ENCODE data around the gene PGBD5. TPM values are rescaled to one million over a fixed set of nuclear protein-coding genes. Genes with fewer than 3 reads are reported as not detected.
"Not testable (repeated sequence)": the region's sequence is repeated elsewhere in the genome, so short reads cannot be mapped to it uniquely, and the experiment has no call there.

Gene PGBD5, protein sequence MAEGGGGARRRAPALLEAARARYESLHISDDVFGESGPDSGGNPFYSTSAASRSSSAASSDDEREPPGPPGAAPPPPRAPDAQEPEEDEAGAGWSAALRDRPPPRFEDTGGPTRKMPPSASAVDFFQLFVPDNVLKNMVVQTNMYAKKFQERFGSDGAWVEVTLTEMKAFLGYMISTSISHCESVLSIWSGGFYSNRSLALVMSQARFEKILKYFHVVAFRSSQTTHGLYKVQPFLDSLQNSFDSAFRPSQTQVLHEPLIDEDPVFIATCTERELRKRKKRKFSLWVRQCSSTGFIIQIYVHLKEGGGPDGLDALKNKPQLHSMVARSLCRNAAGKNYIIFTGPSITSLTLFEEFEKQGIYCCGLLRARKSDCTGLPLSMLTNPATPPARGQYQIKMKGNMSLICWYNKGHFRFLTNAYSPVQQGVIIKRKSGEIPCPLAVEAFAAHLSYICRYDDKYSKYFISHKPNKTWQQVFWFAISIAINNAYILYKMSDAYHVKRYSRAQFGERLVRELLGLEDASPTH
- 20.2 and 21.6 TPM in 2 replicates for total RNA-seq (2014; rRNA removed; shearing (Covaris generic))

GRCh38 chr1:230426246-230427093 lies at the start of gene PGBD5:
Gene PGBD5 (minus strand): TSS chr1:230426332. CDS start chr1:230425928, 404 bp downstream.
- Histone ChIP-seq H3K36me3 (no peaks in the 10 kb centered on the region; the same call in 1 of the 2 replicates), H3K27ac (no peak within 1 kb of the TSS), H3K4me3 (peak within 1 kb of the TSS; percentile 74), H3K4me1 (no peaks in the 10 kb centered on the region; the same call in 1 of the 2 replicates), H3K9me3 (replicated peaks) (no peaks in the 10 kb centered on the region), H3K27me3 (no peaks in the 10 kb centered on the region)
- peak; percentile 77 to 84 for DNase-seq

DNA sequence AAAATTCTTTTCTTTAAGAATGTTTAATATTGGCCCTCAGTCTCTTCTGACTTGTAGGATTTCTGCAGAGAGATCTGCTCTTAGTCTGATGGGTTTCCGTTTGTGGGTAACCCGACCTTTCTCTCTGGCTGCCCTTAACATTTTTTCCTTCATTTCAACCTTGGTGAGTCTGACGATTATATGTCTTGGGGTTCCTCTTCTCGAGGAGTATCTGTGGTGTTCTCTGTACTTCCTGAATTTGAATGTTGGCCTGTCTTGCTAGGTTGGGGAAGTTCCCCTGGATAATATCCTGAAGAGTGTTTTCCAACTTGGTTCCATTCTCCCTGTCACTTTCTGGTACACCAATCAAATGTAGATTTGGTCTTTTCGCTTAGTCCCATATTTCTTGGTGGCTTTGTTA lies 48.8 kb upstream of the PGBD5 start:
- not testable (repeated sequence) for H3K9me3 ChIP-seq (replicated peaks); H3K27me3 ChIP-seq; H3K4me3 ChIP-seq; DNase-seq; H3K36me3 ChIP-seq; H3K4me1 ChIP-seq; H3K27ac ChIP-seq

DNA sequence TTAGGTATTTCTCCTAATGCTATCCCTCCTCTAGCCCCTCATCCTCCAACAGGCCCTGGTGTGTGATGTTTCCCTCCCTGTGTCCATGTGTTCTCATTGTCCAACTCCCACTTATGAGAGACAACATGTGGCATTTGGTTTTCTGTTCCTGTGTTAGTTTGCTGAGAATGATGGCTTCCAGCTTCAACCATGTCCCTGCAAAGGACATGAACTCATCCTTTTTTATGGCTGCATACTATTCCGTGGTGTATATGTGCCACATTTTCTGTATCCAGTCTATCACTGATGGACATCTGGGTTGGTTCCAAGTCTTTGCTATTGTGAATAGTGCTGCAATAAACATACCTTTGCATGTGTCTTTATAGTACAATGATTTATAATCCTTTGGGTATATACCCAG lies 44.6 kb upstream of the PGBD5 start:
- not testable (repeated sequence) for H3K4me3 ChIP-seq; H3K9me3 ChIP-seq (replicated peaks); DNase-seq; H3K27me3 ChIP-seq; H3K36me3 ChIP-seq; H3K27ac ChIP-seq; H3K4me1 ChIP-seq

DNA sequence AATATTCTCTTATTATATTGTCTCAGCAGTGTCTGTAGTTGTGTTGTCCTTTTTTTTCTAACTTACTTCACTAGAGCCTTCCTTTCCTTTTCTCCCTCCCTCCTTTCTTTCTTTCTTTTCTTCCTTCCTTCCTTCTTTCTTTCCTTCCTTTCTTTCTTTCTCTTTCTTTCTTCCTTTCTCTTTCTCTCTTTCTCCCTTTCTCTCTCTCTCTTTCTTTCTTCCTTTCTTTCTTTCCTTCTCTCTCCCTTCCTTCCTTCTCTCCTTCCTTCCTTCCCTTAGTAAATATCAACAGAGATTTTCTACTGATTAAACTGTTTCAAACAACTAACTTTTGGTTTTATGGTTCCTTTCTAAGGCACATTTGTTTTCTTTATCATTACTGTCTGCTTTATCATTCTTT lies 43.1 kb upstream of the PGBD5 start:
- Histone ChIP-seq H3K4me1 (peaks cover 4% of the 10 kb centered on the region; the same call in 1 of the 2 replicates), H3K9me3 (replicated peaks) (no peaks in the 10 kb centered on the region), H3K36me3 (no peaks in the 10 kb centered on the region), H3K27ac (no peak overlapping the region), H3K4me3 (no peak overlapping the region), H3K27me3 (no peaks in the 10 kb centered on the region)
- no peak for DNase-seq

- no peak for DNase-seq
- Histone ChIP-seq H3K4me1 (peaks cover 4% of the 10 kb centered on the region; the same call in 1 of the 2 replicates), H3K27ac (no peak overlapping the region), H3K9me3 (replicated peaks) (no peaks in the 10 kb centered on the region), H3K4me3 (no peak overlapping the region), H3K36me3 (no peaks in the 10 kb centered on the region), H3K27me3 (no peaks in the 10 kb centered on the region)
These were observed 39.6 kb upstream of the PGBD5 start for GRCh38 chr1:230465691-230466090.

- Histone ChIP-seq H3K36me3 (no peaks in the 10 kb centered on the region), H3K27me3 (no peaks in the 10 kb centered on the region), H3K4me3 (no peak overlapping the region), H3K27ac (no peak overlapping the region), H3K9me3 (replicated peaks) (no peaks in the 10 kb centered on the region), H3K4me1 (peaks cover 4% of the 10 kb centered on the region; the same call in 1 of the 2 replicates)
- peak in 1 of 2 experiments; percentile 24 for DNase-seq
These were observed 38.5 kb upstream of the PGBD5 start for GRCh38 chr1:230464671-230465070.

DNA sequence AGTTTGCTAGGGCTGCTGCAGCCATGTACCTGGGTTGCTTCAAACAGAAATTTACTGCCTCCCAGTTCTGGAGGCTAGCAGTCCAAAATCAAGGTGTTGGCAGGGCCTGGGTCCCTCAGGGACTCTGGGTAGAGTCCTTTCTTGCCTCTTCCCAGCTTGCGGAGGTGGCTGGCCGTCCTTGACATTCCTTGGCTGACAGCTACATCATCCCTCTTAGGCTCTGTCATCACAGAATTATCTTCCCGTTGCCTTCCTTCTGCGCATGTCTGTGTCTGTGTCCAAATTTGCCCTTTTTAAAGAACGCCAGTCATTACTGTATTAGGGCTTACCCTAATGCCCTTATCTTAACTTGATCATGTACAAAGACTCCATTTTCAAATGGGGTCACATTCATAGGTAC lies 37.6 kb upstream of the PGBD5 start:
- no peak overlapping the region for H3K4me3 ChIP-seq
- H3K9me3 ChIP-seq (replicated peaks): no peaks in the 10 kb centered on the region; the same call in 1 of the 2 replicates
- no peaks in the 10 kb centered on the region for H3K27me3 ChIP-seq
- H3K4me1 ChIP-seq: peaks cover 4% of the 10 kb centered on the region; the same call in 1 of the 2 replicates
- DNase-seq: no peak
- H3K27ac ChIP-seq: no peak overlapping the region
- no peaks in the 10 kb centered on the region for H3K36me3 ChIP-seq

GRCh38 chr1:230463326-230463725 lies 37.2 kb upstream of the PGBD5 start:
- H3K9me3 ChIP-seq (replicated peaks): no peaks in the 10 kb centered on the region; the same call in 1 of the 2 replicates
- no peak for DNase-seq

GRCh38 chr1:230459465-230459864 lies 33.3 kb upstream of the PGBD5 start:
- no peaks in the 10 kb centered on the region for H3K36me3 ChIP-seq
- H3K27ac ChIP-seq: no peak overlapping the region
- H3K4me1 ChIP-seq: no peaks in the 10 kb centered on the region
- DNase-seq: peak in 1 of 2 experiments; percentile 8
- no peaks in the 10 kb centered on the region for H3K27me3 ChIP-seq
- H3K4me3 ChIP-seq: no peak overlapping the region
- H3K9me3 ChIP-seq (replicated peaks): no peaks in the 10 kb centered on the region; the same call in 1 of the 2 replicates

More at GRCh38 chr1:230463326-230463725, 37.2 kb upstream of the PGBD5 start:
- H3K36me3 ChIP-seq: no peaks in the 10 kb centered on the region
- peaks cover 4% of the 10 kb centered on the region; the same call in 1 of the 2 replicates for H3K4me1 ChIP-seq
- no peak overlapping the region for H3K27ac ChIP-seq
- H3K27me3 ChIP-seq: no peaks in the 10 kb centered on the region
- H3K4me3 ChIP-seq: no peak overlapping the region

DNA sequence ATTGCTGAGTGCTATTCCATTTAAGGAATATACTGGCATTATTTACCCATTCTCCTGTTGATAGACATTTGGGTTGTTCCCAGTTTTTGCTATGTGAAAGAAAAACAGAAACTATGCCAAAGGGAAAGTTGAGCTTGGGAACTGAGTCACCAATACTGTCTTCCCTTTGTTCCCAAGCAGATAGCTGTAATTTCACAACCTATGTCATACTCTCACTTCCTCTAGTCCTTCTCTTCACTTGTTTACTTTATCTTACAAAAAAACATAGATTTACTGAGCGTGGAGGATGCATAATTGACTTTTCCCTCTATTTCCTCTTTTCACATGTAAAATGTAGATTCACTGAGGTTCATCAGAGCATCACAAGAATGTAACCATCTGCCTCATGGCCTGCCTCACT lies 32.4 kb upstream of the PGBD5 start:
- Histone ChIP-seq H3K27ac (no peak overlapping the region), H3K27me3 (no peaks in the 10 kb centered on the region), H3K36me3 (no peaks in the 10 kb centered on the region), H3K4me1 (no peaks in the 10 kb centered on the region), H3K9me3 (replicated peaks) (no peaks in the 10 kb centered on the region; the same call in 1 of the 2 replicates), H3K4me3 (no peak overlapping the region)
- DNase-seq: no peak

- DNase-seq: no peak
- no peaks in the 10 kb centered on the region for H3K4me1 ChIP-seq
- no peaks in the 10 kb centered on the region; the same call in 1 of the 2 replicates for H3K9me3 ChIP-seq (replicated peaks)
- H3K27me3 ChIP-seq: no peaks in the 10 kb centered on the region
- H3K27ac ChIP-seq: no peak overlapping the region
- H3K4me3 ChIP-seq: no peak overlapping the region
- H3K36me3 ChIP-seq: no peaks in the 10 kb centered on the region
These were observed 30.3 kb upstream of the PGBD5 start for GRCh38 chr1:230456478-230456877.

GRCh38 chr1:230455291-230455690 lies 29.2 kb upstream of the PGBD5 start:
- no peak for DNase-seq
- Histone ChIP-seq H3K36me3 (no peaks in the 10 kb centered on the region), H3K9me3 (replicated peaks) (no peaks in the 10 kb centered on the region; the same call in 1 of the 2 replicates), H3K4me3 (no peak overlapping the region), H3K27ac (no peak overlapping the region), H3K27me3 (no peaks in the 10 kb centered on the region), H3K4me1 (no peaks in the 10 kb centered on the region)

DNA sequence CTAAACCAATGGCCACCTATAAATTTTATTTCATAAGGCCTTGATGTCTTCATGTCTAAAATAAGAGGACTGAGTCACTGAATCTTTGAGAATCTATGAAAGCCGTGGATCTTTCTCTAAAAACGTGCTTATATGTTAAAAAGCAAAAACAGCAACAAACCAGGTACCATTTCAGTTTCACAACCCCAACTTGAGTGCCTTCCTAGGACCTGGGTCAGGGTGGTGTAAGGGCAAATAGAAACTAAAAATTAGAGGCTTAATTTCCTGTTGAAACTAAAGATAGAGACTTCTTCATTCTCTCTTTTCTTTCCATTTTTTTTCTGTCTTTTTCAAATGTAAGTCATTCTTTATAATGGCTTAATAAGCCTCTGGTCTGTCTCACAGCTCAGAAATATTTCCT lies 27.2 kb upstream of the PGBD5 start:
- H3K9me3 ChIP-seq (replicated peaks): no peaks in the 10 kb centered on the region
- no peaks in the 10 kb centered on the region for H3K27me3 ChIP-seq
- H3K36me3 ChIP-seq: no peaks in the 10 kb centered on the region
- no peak overlapping the region for H3K27ac ChIP-seq
- H3K4me3 ChIP-seq: no peak overlapping the region
- DNase-seq: no peak
- no peaks in the 10 kb centered on the region for H3K4me1 ChIP-seq

- H3K36me3 ChIP-seq: no peaks in the 10 kb centered on the region
These were observed 15.3 kb upstream of the PGBD5 start for GRCh38 chr1:230441183-230442029.

More at GRCh38 chr1:230441183-230442029, 15.3 kb upstream of the PGBD5 start:
- Histone ChIP-seq H3K9me3 (replicated peaks) (no peaks in the 10 kb centered on the region; the same call in 1 of the 2 replicates), H3K4me3 (no peak overlapping the region), H3K27me3 (no peaks in the 10 kb centered on the region), H3K27ac (no peak overlapping the region), H3K4me1 (no peaks in the 10 kb centered on the region; the same call in 1 of the 2 replicates)
- DNase-seq: no peak
